Progenitor cell of endocrine pancreas (in vitro differentiated cells): Measurements from ENCODE around the gene HARBI1. TPM values are rescaled to one million over a fixed set of nuclear protein-coding genes. Genes with fewer than 3 reads are reported as not detected.

Experiments
- DNase-seq: peaks from one replicate; pipeline ENCODE4 v3.0.0; 2021; ENCODE audit warnings: low spot score; ENCODE audit not compliant: unreplicated experiment
- H3K27ac Mint-ChIP-seq: 2 replicates; pipeline ENCODE4 v1.8.0; 2021; ENCODE audit warnings: mild to moderate bottlenecking, moderate library complexity, mixed read lengths
- H3K27me3 Mint-ChIP-seq: 2 replicates; pipeline ENCODE4 v1.8.0; 2021; ENCODE audit warnings: mixed read lengths
- H3K36me3 Mint-ChIP-seq: 2 replicates; pipeline ENCODE4 v1.8.0; 2022; ENCODE audit warnings: mixed read lengths; ENCODE audit not compliant: insufficient read depth
- H3K4me1 Mint-ChIP-seq: 2 replicates; pipeline ENCODE4 v1.8.0; 2021; ENCODE audit warnings: low read depth, mixed read lengths
- H3K4me3 Mint-ChIP-seq: 2 replicates; pipeline ENCODE4 v1.8.0; 2021; ENCODE audit warnings: low read depth, mild to moderate bottlenecking, moderate library complexity, mixed read lengths
- H3K9me3 Mint-ChIP-seq: 2 replicates; pipeline ENCODE4 v1.8.0; 2021; ENCODE audit warnings: low read depth, mixed read lengths
- total RNA-seq: library from RNA; stranded (reverse); gene quantifications from 2 replicates; pipeline ENCODE4 v1.2.1, GENCODE V29; 2021
- TF ChIP-seq, protein P1 (sequence below): fragments of 200-600 bp; sonication (generic); IDR thresholded peaks from one replicate; pipeline ENCODE4 v1.5.0; 2021; ENCODE audit warnings: antibody characterized with exemption, mild to moderate bottlenecking; ENCODE audit not compliant: unreplicated experiment

HARBI1 gene
- total RNA-seq, 1 donor from 2014 or later, result 9.0 TPM

GRCh38 chr11:46641639-46642038, 24.6 kb upstream of the HARBI1 start:
- H3K27me3 Mint-ChIP-seq, result no peaks in the 10 kb centered on the region
- peaks cover 15% of the 10 kb centered on the region for H3K36me3 Mint-ChIP-seq
- H3K4me3 Mint-ChIP-seq, result no peak overlapping the region
- H3K9me3 Mint-ChIP-seq, result no peaks in the 10 kb centered on the region
- no peaks in the 10 kb centered on the region for H3K4me1 Mint-ChIP-seq
- H3K27ac Mint-ChIP-seq, result peak overlapping the region; percentile 68
- no peak for DNase-seq
- TF ChIP-seq, protein P1, sequence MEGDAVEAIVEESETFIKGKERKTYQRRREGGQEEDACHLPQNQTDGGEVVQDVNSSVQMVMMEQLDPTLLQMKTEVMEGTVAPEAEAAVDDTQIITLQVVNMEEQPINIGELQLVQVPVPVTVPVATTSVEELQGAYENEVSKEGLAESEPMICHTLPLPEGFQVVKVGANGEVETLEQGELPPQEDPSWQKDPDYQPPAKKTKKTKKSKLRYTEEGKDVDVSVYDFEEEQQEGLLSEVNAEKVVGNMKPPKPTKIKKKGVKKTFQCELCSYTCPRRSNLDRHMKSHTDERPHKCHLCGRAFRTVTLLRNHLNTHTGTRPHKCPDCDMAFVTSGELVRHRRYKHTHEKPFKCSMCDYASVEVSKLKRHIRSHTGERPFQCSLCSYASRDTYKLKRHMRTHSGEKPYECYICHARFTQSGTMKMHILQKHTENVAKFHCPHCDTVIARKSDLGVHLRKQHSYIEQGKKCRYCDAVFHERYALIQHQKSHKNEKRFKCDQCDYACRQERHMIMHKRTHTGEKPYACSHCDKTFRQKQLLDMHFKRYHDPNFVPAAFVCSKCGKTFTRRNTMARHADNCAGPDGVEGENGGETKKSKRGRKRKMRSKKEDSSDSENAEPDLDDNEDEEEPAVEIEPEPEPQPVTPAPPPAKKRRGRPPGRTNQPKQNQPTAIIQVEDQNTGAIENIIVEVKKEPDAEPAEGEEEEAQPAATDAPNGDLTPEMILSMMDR, result no peak

DNA sequence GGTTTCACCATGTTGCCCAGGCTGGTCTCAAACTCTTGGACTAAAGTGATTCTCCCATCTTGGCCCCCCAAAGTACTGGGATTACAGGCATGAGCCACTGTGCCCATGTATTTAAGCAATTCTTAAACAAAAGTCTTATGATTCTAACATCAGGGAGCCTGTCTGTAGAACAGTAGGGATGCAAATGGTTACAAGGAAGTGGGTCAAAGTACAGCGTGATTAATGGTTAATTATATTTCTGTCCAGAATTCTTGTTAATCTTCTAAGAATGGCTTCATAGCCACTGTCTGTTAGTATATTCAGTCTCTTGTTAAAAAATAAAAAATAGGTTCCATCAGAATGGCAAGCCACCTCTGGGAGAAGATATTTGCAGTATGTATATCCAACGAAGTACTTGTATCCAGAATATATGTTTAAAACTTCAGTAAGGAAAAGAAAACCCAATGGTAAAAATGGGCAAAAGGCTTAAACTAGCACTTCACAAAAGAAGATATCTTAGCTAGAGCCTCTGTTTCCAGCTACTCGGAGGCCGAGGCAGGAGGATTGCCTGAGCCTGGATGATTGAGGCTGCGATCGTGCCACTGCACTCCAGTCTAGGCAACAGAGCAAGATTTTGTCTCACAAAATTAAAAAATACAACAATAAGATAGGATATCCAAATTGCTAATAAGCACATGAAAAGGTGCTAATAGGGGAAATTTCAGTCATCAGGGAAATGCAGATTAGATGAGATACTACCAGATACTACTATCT, 23.2 kb upstream of the HARBI1 start:
- no peak for DNase-seq
- Mint-ChIP-seq H3K27ac (no peak overlapping the region), H3K9me3 (no peaks in the 10 kb centered on the region), H3K27me3 (no peaks in the 10 kb centered on the region), H3K36me3 (peaks cover 17% of the 10 kb centered on the region), H3K4me3 (no peak overlapping the region), H3K4me1 (no peaks in the 10 kb centered on the region)
- TF ChIP-seq, protein P1, result no peak

- no peak overlapping the region for H3K4me3 Mint-ChIP-seq
These were observed 22.3 kb upstream of the HARBI1 start for GRCh38 chr11:46639197-46639839.

DNA sequence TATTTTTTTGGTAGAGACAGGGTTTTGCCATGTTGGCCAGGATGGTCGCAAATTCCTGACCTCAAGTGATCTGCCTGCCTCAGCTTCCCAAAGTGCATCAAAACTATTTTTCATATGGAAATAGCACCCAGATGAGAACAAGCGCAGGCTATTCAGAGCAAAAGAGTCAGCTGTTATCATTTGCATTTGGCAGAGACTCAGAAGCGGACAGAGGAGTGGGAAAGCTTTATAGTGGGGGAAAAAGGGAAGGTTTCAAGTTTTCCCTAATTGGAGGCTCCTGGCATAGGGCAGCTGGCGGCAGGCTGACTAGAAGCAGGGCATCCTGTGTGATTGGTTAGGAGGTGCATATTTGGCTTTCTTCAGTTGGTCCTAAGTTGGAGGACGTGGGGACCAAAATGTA, 20.5 kb upstream of the HARBI1 start:
- no peak overlapping the region for H3K27ac Mint-ChIP-seq
- H3K4me1 Mint-ChIP-seq, result no peaks in the 10 kb centered on the region
- DNase-seq, result no peak
- no peaks in the 10 kb centered on the region for H3K27me3 Mint-ChIP-seq
- TF ChIP-seq, protein P1, result no peak
- no peaks in the 10 kb centered on the region for H3K9me3 Mint-ChIP-seq
- H3K4me3 Mint-ChIP-seq, result no peak overlapping the region
- H3K36me3 Mint-ChIP-seq, result peaks cover 15% of the 10 kb centered on the region

More at GRCh38 chr11:46639197-46639839, 22.3 kb upstream of the HARBI1 start:
- H3K9me3 Mint-ChIP-seq, result no peaks in the 10 kb centered on the region
- DNase-seq, result no peak
- peaks cover 17% of the 10 kb centered on the region for H3K36me3 Mint-ChIP-seq
- TF ChIP-seq, protein P1, result no peak
- no peaks in the 10 kb centered on the region for H3K4me1 Mint-ChIP-seq
- no peak overlapping the region for H3K27ac Mint-ChIP-seq
- no peaks in the 10 kb centered on the region for H3K27me3 Mint-ChIP-seq

DNA sequence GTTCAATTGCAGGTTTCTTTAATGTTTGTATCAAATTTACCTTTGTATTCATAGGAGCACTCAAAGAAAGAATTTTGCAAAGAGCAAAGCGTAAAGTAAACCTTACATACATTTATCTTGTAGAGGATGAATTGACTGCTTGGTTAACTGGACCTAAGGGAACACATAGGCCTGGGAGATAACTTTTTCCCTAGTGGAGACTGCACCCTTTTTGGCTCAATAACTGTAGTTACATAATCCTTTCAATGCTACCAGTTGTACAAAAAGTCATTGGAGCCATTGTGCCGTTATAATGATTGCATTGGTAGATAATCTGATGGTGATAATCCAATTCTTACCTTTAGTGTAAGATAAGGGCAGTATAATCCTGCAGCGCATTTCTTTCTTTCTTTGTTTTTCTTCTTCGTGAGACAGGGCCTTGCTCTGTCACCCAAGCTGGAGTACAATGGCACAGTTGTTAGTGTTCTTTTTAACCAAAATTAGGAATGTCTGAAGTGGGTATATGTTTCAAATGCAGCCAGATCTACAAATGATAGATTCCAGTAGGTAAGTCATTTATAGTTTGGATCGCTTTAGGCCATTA, 18.6 kb upstream of the HARBI1 start:
- H3K4me3 Mint-ChIP-seq, result no peak overlapping the region
- H3K9me3 Mint-ChIP-seq, result no peaks in the 10 kb centered on the region
- H3K27me3 Mint-ChIP-seq, result no peaks in the 10 kb centered on the region
- peaks cover 16% of the 10 kb centered on the region for H3K36me3 Mint-ChIP-seq
- TF ChIP-seq, protein P1, result no peak
- no peaks in the 10 kb centered on the region for H3K4me1 Mint-ChIP-seq
- no peak overlapping the region for H3K27ac Mint-ChIP-seq
- no peak for DNase-seq
